Prostate gland (tissue), 2 donors: ENCODE data around the gene GPR75. TPM values are rescaled to one million over a fixed set of nuclear protein-coding genes. Genes with fewer than 3 reads are reported as not detected.

ENCODE experiments used
- DNase-seq: peaks from one replicate; pipeline ENCODE4 v3.0.0-alpha.2; 2019; ENCODE audit warnings: low spot score
- H3K27ac ChIP-seq, 2 donors: fragments of 200-600 bp; sonication (generic); 2 replicates each; pipeline ENCODE4 v1.5.1; 2017 to 2019
- H3K27me3 ChIP-seq: fragments of 200-600 bp; sonication (generic); replicated peaks from 2 replicates; pipeline ENCODE4 v1.5.1; 2019; ENCODE audit not compliant: insufficient read depth
- H3K36me3 ChIP-seq, 2 donors: fragments of 200-600 bp; sonication (generic); 1 replicate in 1 of 2; 2 replicates in 1 of 2; pipeline versions ENCODE4 v1.5.1 to v1.8.1; 2017 to 2019
- H3K4me1 ChIP-seq: fragments of 200-600 bp; sonication (generic); replicated peaks from 2 replicates; pipeline ENCODE4 v1.5.1; 2019
- H3K4me3 ChIP-seq, 2 donors: fragments of 200-600 bp; sonication (generic); 2 replicates each; pipeline ENCODE4 v1.5.1; 2017 to 2019
- H3K9me3 ChIP-seq: fragments of 200-600 bp; sonication (generic); 2 replicates; pipeline ENCODE4 v1.5.1; 2017
- POLR2A ChIP-seq: fragments of 450-650 bp; IDR thresholded peaks from one replicate; pipeline ENCODE4 v1.6.1; 2016; ENCODE audit warnings: antibody characterized with exemption, mild to moderate bottlenecking
- POLR2AphosphoS5 ChIP-seq: sonication (generic); formaldehyde crosslinking; IDR thresholded peaks from one replicate; pipeline ENCODE4 v1.6.1; 2017; ENCODE audit warnings: antibody characterized with exemption
- WGBS: methylation state at CpG from one replicate; pipeline ENCODE4 v1.1.5; 2018; 5-methylcytosine and 5-hydroxymethylcytosine counted together
- intact Hi-C: fragments of 100-400 bp; cut with DNase I; formaldehyde crosslinking; loops from one replicate; pipeline ENCODE4 v1.14.2; 2022
- microRNA-seq: library from miRNA; unstranded; fragments of <30 nt; microRNA quantifications from one replicate; pipeline ENCODE4, GENCODE V29; 2016
- small RNA-seq, 2 donors: library from RNA; depleted of rRNA; stranded (forward); fragments of <200 nt; gene quantifications; one replicate each; pipeline ENCODE3, GENCODE V24; 2016
- total RNA-seq, 2 donors: library from RNA; depleted of rRNA; stranded (reverse); fragments of >200 nt; gene quantifications; one replicate each; pipeline ENCODE4 v1.1.0, GENCODE V29; 2016
- TF ChIP-seq, protein P1 (sequence below), 4 experiments: fragments of 200-600 bp in 2 of 4; fragments of 450-650 bp in 2 of 4; sonication (generic) in 2 of 4; IDR thresholded peaks; 1 replicate in 3 of 4; 2 replicates in 1 of 4; pipeline ENCODE4 v1.5.1; 2016 to 2019; ENCODE audit warnings: antibody characterized with exemption in 4 of 4, mild to moderate bottlenecking in 2 of 4, moderate library complexity in 2 of 4

GPR75 gene
- total RNA-seq, 2 donors from 2014 or later, result 6.1 to 8.3 TPM

DNA sequence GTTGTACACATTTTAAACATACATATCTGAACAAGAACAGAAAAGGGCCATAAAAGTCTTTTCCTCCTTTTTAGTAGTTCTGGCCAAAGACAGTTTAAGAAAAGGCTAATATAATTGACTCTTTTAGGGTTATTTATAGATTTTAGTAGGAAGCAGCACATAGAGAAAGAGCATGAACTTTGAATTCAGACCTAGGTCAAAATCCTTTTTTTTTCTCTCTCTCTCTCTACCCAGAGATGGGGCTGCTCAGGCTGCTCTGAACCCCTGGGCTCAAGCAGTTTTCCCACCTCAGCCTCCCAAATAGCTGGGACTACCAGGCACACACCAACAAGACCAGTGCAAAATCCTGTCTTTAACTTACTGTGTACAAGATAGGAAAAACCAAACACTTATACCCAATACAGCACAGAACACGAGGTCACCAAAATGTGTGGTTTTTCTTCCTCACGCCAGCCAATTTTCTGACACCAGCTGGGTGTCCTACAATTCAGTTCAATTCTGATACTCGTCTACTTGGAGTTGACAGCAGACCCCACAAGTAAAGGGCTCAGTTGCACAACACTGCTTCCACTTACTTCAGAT lies 40.8 kb downstream of the GPR75 start:
- H3K36me3 ChIP-seq, result no peaks in the 10 kb centered on the region
- H3K4me1 ChIP-seq, result no peaks in the 10 kb centered on the region
- no peak overlapping the region for H3K27ac ChIP-seq
- TF ChIP-seq, protein P1, sequence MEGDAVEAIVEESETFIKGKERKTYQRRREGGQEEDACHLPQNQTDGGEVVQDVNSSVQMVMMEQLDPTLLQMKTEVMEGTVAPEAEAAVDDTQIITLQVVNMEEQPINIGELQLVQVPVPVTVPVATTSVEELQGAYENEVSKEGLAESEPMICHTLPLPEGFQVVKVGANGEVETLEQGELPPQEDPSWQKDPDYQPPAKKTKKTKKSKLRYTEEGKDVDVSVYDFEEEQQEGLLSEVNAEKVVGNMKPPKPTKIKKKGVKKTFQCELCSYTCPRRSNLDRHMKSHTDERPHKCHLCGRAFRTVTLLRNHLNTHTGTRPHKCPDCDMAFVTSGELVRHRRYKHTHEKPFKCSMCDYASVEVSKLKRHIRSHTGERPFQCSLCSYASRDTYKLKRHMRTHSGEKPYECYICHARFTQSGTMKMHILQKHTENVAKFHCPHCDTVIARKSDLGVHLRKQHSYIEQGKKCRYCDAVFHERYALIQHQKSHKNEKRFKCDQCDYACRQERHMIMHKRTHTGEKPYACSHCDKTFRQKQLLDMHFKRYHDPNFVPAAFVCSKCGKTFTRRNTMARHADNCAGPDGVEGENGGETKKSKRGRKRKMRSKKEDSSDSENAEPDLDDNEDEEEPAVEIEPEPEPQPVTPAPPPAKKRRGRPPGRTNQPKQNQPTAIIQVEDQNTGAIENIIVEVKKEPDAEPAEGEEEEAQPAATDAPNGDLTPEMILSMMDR (IDR thresholded peaks at IDR 0.05), result no peak
- TF ChIP-seq POLR2AphosphoS5 (no peak), POLR2A (no peak)
- no peak for DNase-seq
- H3K9me3 ChIP-seq, result no peaks in the 10 kb centered on the region
- intact Hi-C loops, result no loop called here
- 78% methylated on average over 3 of the region's 3 CpGs for WGBS
- H3K27me3 ChIP-seq, result no peaks in the 10 kb centered on the region
- H3K4me3 ChIP-seq, result no peak overlapping the region

DNA sequence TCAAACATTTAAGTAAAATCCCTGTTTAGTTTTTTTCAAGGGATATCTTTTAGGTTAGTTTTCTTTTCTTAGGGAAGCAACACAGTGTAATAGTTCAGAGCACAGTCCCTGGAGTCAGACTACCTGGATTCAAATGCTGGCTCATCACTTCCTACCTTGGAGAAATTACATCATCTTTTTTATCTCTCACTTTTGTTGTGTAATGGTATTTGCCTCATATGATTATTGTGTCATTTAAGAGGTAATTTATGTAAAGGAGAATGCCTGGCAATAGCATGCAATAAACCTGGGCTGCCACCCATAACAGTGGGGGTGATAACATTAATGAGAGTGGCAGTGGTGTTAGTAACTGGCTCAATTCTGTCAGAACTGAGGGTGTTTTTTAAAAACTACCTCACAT lies 46.6 kb downstream of the GPR75 start:
- H3K27me3 ChIP-seq, result no peaks in the 10 kb centered on the region
- TF ChIP-seq POLR2A (no peak), POLR2AphosphoS5 (no peak)
- TF ChIP-seq, protein P1 (IDR thresholded peaks at IDR 0.05), result no peak
- H3K4me3 ChIP-seq, result no peak overlapping the region
- no peaks in the 10 kb centered on the region for H3K4me1 ChIP-seq
- H3K27ac ChIP-seq, result no peak overlapping the region
- intact Hi-C loops, result no loop called here
- no peaks in the 10 kb centered on the region for H3K9me3 ChIP-seq
- DNase-seq, result no peak
- H3K36me3 ChIP-seq, result peaks cover 0 to 6% of the 10 kb centered on the region in 2 donors

DNA sequence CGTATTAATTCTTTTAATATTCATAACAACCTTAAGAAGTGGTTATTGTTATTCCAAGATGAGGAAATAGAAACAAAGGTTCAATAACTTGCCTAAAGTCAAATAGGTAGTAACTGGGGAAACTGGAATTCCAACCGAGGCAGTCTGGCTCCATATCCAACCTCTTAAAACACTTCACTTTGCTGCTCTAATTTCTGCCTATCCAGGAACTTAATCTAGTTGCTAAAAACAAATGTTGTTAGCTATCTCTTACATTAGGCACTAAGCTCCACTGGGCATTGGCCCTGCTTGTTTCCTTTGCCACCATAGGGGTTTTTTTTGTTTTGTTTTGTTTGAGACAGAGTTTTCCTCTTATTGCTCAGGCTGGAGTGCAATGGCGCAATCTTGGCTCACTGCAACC lies 48.2 kb downstream of the GPR75 start:
- Histone ChIP-seq H3K27ac (no peak overlapping the region), H3K4me3 (no peak overlapping the region), H3K36me3 (peaks cover 0 to 7% of the 10 kb centered on the region in 2 donors), H3K9me3 (no peaks in the 10 kb centered on the region), H3K4me1 (no peaks in the 10 kb centered on the region), H3K27me3 (no peaks in the 10 kb centered on the region)
- WGBS, result 83% methylated on average over 3 of the region's 3 CpGs
- DNase-seq, result no peak
- TF ChIP-seq POLR2A (no peak), POLR2AphosphoS5 (no peak)
- TF ChIP-seq, protein P1 (IDR thresholded peaks at IDR 0.05), result no peak
- intact Hi-C loops, result no loop called here

Small RNAs within 50 kb of the gene (microRNA-seq; reads per million reads assigned to microRNA genes)
- gene MIR3682, result 0.34 reads per million

Small RNAs within 50 kb of the gene (small RNA-seq; reads per million reads assigned to genes)
- 0 reads per million in 2 donors for gene MIR3682

Other genes starting within 250 kb of the GPR75 start
- 1 to 10 TPM; 1.4 to 3.0 TPM for gene CHAC2, start 92.2 kb downstream of the GPR75 start, total RNA-seq
- gene ASB3, start 73.0 kb downstream of the GPR75 start, total RNA-seq, result 10 to 100 TPM; 14.3 to 23.6 TPM
- gene ERLEC1, start 72.9 kb downstream of the GPR75 start, total RNA-seq, result 10 to 100 TPM; 70.3 to 73.2 TPM
- 10 to 100 TPM; 37.0 to 65.7 TPM for gene PSME4, start 111.0 kb upstream of the GPR75 start, total RNA-seq